HAP-1 (cell line): ENCODE data around the gene TNFRSF19.

Source experiments
- DNase-seq, 2 experiments: peaks; one replicate each; pipeline ENCODE4 v3.0.0-alpha.2; 2016 to 2020; ENCODE audit warnings: low spot score in 2 of 2
- H3K27me3 ChIP-seq: fragments of 250-450 bp; sonication (Bioruptor Pico); 2 replicates; pipeline ENCODE4 v1.5.1; 2020; ENCODE audit warnings: low read depth, mild to moderate bottlenecking, moderate library complexity
- H3K36me3 ChIP-seq: fragments of 250-450 bp; sonication (Bioruptor Pico); replicated peaks from 2 replicates; pipeline ENCODE4 v1.5.1; 2020; ENCODE audit warnings: mild to moderate bottlenecking
- H3K4me1 ChIP-seq: fragments of 250-450 bp; sonication (Bioruptor Pico); 2 replicates; pipeline ENCODE4 v1.5.1; 2020; ENCODE audit warnings: mild to moderate bottlenecking
- H3K4me3 ChIP-seq: fragments of 250-450 bp; sonication (Bioruptor Pico); 2 replicates; pipeline ENCODE4 v1.5.1; 2020; ENCODE audit warnings: mild to moderate bottlenecking, moderate library complexity
- H3K9me3 ChIP-seq: fragments of 250-450 bp; sonication (Bioruptor Pico); 2 replicates; pipeline ENCODE4 v1.5.1; 2020; ENCODE audit warnings: mild to moderate bottlenecking, moderate library complexity
- in situ Hi-C: fragments of 300-500 bp; cut with MboI; formaldehyde crosslinking; loops from 3 replicates; pipeline ENCODE4 v1.14.3; 2020; ENCODE audit warnings: low sequenced_read_pairs, inconsistent platforms, mixed read lengths

The TNFRSF19 gene

GRCh38 chr13:23599083-23599925 is 29.1 kb downstream of the TNFRSF19 start:
- H3K27me3 ChIP-seq = no peaks in the 10 kb centered on the region
- in situ Hi-C loops = no loop called here
- no peaks in the 10 kb centered on the region for H3K9me3 ChIP-seq
- peaks cover 10% of the 10 kb centered on the region; the same call in 1 of the 2 replicates for H3K4me1 ChIP-seq
- H3K36me3 ChIP-seq = no peaks in the 10 kb centered on the region
- peak in 1 of 2 experiments; percentile 45 for DNase-seq
- no peak overlapping the region for H3K4me3 ChIP-seq

- no peaks in the 10 kb centered on the region for H3K36me3 ChIP-seq
- DNase-seq = no peak
- H3K9me3 ChIP-seq = no peaks in the 10 kb centered on the region
- peaks cover 10% of the 10 kb centered on the region; the same call in 1 of the 2 replicates for H3K4me1 ChIP-seq
- in situ Hi-C loops = no loop called here
- no peak overlapping the region for H3K4me3 ChIP-seq
- H3K27me3 ChIP-seq = no peaks in the 10 kb centered on the region
These were observed 29.9 kb downstream of the TNFRSF19 start for GRCh38 chr13:23600100-23600499.

- H3K4me3 ChIP-seq = no peak overlapping the region
- H3K9me3 ChIP-seq = no peaks in the 10 kb centered on the region
- DNase-seq = no peak
- in situ Hi-C loops = no loop called here
- H3K27me3 ChIP-seq = no peaks in the 10 kb centered on the region
- H3K36me3 ChIP-seq = no peaks in the 10 kb centered on the region
- H3K4me1 ChIP-seq = peaks cover 10% of the 10 kb centered on the region; the same call in 1 of the 2 replicates
These were observed 30.3 kb downstream of the TNFRSF19 start for GRCh38 chr13:23600534-23600933.

GRCh38 chr13:23605831-23606230 is 35.6 kb downstream of the TNFRSF19 start:
- DNase-seq = no peak
- Histone ChIP-seq H3K9me3 (no peaks in the 10 kb centered on the region), H3K36me3 (no peaks in the 10 kb centered on the region), H3K27me3 (no peaks in the 10 kb centered on the region), H3K4me3 (no peak overlapping the region), H3K4me1 (peaks cover 9% of the 10 kb centered on the region)
- in situ Hi-C loops = no loop called here

- Histone ChIP-seq H3K4me3 (no peak overlapping the region), H3K4me1 (peaks cover 9% of the 10 kb centered on the region), H3K36me3 (no peaks in the 10 kb centered on the region), H3K27me3 (no peaks in the 10 kb centered on the region), H3K9me3 (no peaks in the 10 kb centered on the region)
- in situ Hi-C loops = no loop called here
- DNase-seq = no peak
These were observed 37.9 kb downstream of the TNFRSF19 start for GRCh38 chr13:23608138-23608537.

GRCh38 chr13:23608701-23609413 is 38.6 kb downstream of the TNFRSF19 start:
- H3K4me1 ChIP-seq = peaks cover 11% of the 10 kb centered on the region
- no peaks in the 10 kb centered on the region for H3K9me3 ChIP-seq
- no peak overlapping the region for H3K4me3 ChIP-seq
- no peaks in the 10 kb centered on the region for H3K36me3 ChIP-seq
- H3K27me3 ChIP-seq = no peaks in the 10 kb centered on the region
- in situ Hi-C loops = no loop called here
- DNase-seq = no peak

- H3K4me1 ChIP-seq = peaks cover 16% of the 10 kb centered on the region
- in situ Hi-C loops = no loop called here
- no peaks in the 10 kb centered on the region for H3K27me3 ChIP-seq
- no peaks in the 10 kb centered on the region for H3K36me3 ChIP-seq
- no peak for DNase-seq
- H3K4me3 ChIP-seq = no peak overlapping the region
- H3K9me3 ChIP-seq = no peaks in the 10 kb centered on the region
These were observed 39.2 kb downstream of the TNFRSF19 start for GRCh38 chr13:23609414-23609760.

GRCh38 chr13:23609874-23610576 is 39.8 kb downstream of the TNFRSF19 start:
- in situ Hi-C loops = no loop called here
- Histone ChIP-seq H3K36me3 (no peaks in the 10 kb centered on the region), H3K9me3 (no peaks in the 10 kb centered on the region), H3K4me1 (peaks cover 20% of the 10 kb centered on the region), H3K4me3 (no peak overlapping the region), H3K27me3 (no peaks in the 10 kb centered on the region)
- no peak for DNase-seq

GRCh38 chr13:23610966-23611491 is 40.8 kb downstream of the TNFRSF19 start:
- in situ Hi-C loops = no loop called here
- Histone ChIP-seq H3K27me3 (no peaks in the 10 kb centered on the region), H3K9me3 (no peaks in the 10 kb centered on the region), H3K36me3 (no peaks in the 10 kb centered on the region), H3K4me3 (no peak overlapping the region), H3K4me1 (peaks cover 28% of the 10 kb centered on the region)
- DNase-seq = no peak

GRCh38 chr13:23612182-23612581 is 42.0 kb downstream of the TNFRSF19 start:
- in situ Hi-C loops = no loop called here
- no peaks in the 10 kb centered on the region for H3K9me3 ChIP-seq

GRCh38 chr13:23612731-23613130 is 42.5 kb downstream of the TNFRSF19 start:
- no peaks in the 10 kb centered on the region for H3K27me3 ChIP-seq
- in situ Hi-C loops = no loop called here
- no peaks in the 10 kb centered on the region for H3K9me3 ChIP-seq
- H3K4me3 ChIP-seq = no peak overlapping the region
- H3K4me1 ChIP-seq = peaks cover 34% of the 10 kb centered on the region
- DNase-seq = no peak
- no peaks in the 10 kb centered on the region for H3K36me3 ChIP-seq

More at GRCh38 chr13:23612182-23612581, 42.0 kb downstream of the TNFRSF19 start:
- H3K36me3 ChIP-seq = no peaks in the 10 kb centered on the region
- no peak for DNase-seq
- no peaks in the 10 kb centered on the region for H3K27me3 ChIP-seq
- H3K4me3 ChIP-seq = no peak overlapping the region
- peaks cover 34% of the 10 kb centered on the region for H3K4me1 ChIP-seq

GRCh38 chr13:23613596-23613995 is 43.4 kb downstream of the TNFRSF19 start:
- no peaks in the 10 kb centered on the region for H3K36me3 ChIP-seq
- H3K4me1 ChIP-seq = peaks cover 36% of the 10 kb centered on the region
- no peaks in the 10 kb centered on the region for H3K9me3 ChIP-seq
- in situ Hi-C loops = no loop called here
- no peak overlapping the region for H3K4me3 ChIP-seq
- peak; percentile 14 to 45 for DNase-seq
- H3K27me3 ChIP-seq = no peaks in the 10 kb centered on the region

GRCh38 chr13:23615395-23616081 is 45.3 kb downstream of the TNFRSF19 start:
- Histone ChIP-seq H3K36me3 (no peaks in the 10 kb centered on the region), H3K4me3 (no peak overlapping the region), H3K9me3 (no peaks in the 10 kb centered on the region), H3K4me1 (peaks cover 27% of the 10 kb centered on the region), H3K27me3 (no peaks in the 10 kb centered on the region)
- in situ Hi-C loops = no loop called here
- DNase-seq = peak; percentile 88 to 97
